Transverse colon (tissue), 3 donors: ENCODE data around the gene MEF2A.

Experiments
- CTCF ChIP-seq, 5 experiments: fragments of 200-600 bp in 3 of 5; fragments of 450-650 bp in 2 of 5; sonication (generic) in 3 of 5; IDR thresholded peaks; 1 replicate in 2 of 5; 2 replicates in 3 of 5; pipeline ENCODE4 v1.5.1; 2016 to 2017; ENCODE audit warnings: antibody characterized with exemption in 5 of 5, inconsistent platforms in 3 of 5, mild to moderate bottlenecking in 2 of 5, moderate library complexity in 1 of 5
- EP300 ChIP-seq: sonication (generic); formaldehyde crosslinking; IDR thresholded peaks from one replicate; pipeline ENCODE4 v1.6.1; 2017; ENCODE audit warnings: antibody characterized with exemption, low read depth

GRCh38 chr15:99721104-99721778 lies 155.5 kb downstream of the MEF2A start:
- no peak for TF ChIP-seq CTCF (IDR thresholded peaks at IDR 0.05)
- no peak for TF ChIP-seq EP300
